Activated T-helper 2 cell treated with anti-CD3 and anti-CD28 coated beads, Interferon-gamma antibody, Interleukin-2, Interleukin-4, amounts not matched to agents 10 μg/mL and 5 μg/mL and 100 μg/mL, durations not matched to agents 14 hours and 24 hours and 36 hours (primary cell): ENCODE measurements around the gene DZIP3. TPM values are rescaled to one million over a fixed set of nuclear protein-coding genes. Genes with fewer than 3 reads are reported as not detected.

Experiments used
- DNase-seq: peaks from one replicate; pipeline ENCODE4 v3.0.0; 2021; ENCODE audit warnings: low spot score
- H3K27ac Mint-ChIP-seq: one replicate; pipeline ENCODE4 v1.8.0; 2021; ENCODE audit warnings: mixed read lengths
- H3K27me3 Mint-ChIP-seq: one replicate; pipeline ENCODE4 v1.8.0; 2021; ENCODE audit warnings: low read depth, mixed read lengths
- H3K36me3 Mint-ChIP-seq: one replicate; pipeline ENCODE4 v1.8.0; 2021; ENCODE audit warnings: low read depth, mixed read lengths
- H3K4me1 Mint-ChIP-seq: one replicate; pipeline ENCODE4 v1.8.0; 2021; ENCODE audit warnings: low read depth, mixed read lengths
- H3K4me3 Mint-ChIP-seq: one replicate; pipeline ENCODE4 v1.8.0; 2021; ENCODE audit warnings: low read depth, mild to moderate bottlenecking, moderate library complexity, mixed read lengths
- H3K9me3 Mint-ChIP-seq: one replicate; pipeline ENCODE4 v1.8.0; 2021; ENCODE audit warnings: mixed read lengths
- intact Hi-C: fragments of 100-400 bp; cut with micrococcal nuclease; formaldehyde crosslinking; loops from one replicate; pipeline ENCODE4 v1.15.1; 2023
- total RNA-seq: library from RNA; stranded (reverse); gene quantifications from 2 replicates; pipeline ENCODE4 v1.2.3, GENCODE V29; 2022

Gene DZIP3
- total RNA-seq, 1 donor from 2014 or later, result 4.9 TPM

DNA sequence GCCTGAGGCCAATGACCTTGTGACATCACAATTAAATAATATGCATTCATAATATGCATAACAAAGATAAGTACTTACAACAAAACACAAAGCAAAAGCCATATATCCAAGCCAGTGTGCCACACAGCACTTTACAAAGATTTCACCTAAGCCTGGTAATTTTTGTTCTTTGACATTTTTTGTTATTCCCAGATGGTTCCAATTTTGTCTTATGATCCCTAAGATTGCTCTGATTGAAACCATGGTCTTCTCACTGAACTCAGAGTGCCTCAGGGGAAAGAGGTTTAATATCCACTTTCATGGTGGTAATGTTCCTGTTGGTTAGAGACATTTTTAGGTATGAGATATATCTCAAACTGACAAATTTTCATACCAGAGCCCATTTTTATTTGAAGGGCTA is 138.6 kb downstream of the DZIP3 start:
- Mint-ChIP-seq H3K4me1 (peaks cover 4% of the 10 kb centered on the region), H3K27me3 (peaks cover 3% of the 10 kb centered on the region)
- intact Hi-C loops, result no loop called here

DNA sequence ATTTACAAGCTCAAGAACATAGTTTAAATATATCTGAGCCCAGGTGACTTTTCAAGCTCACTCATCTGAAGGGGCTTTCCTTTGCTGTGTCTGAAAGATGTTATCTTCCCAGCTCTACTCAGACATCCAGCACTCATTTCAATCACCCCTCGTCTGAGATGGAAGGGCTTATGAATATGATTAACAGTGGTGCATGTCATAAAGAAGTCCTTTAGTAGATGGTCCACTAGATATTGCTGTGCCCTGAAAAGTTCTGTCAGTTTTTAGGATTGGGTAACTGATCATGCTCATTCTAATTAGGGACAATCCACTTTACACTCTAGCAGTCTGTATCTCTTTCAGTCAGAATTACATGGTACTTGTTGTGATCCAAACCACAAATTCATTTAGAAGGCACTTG is 139.4 kb downstream of the DZIP3 start:
- H3K27me3 Mint-ChIP-seq, result peaks cover 3% of the 10 kb centered on the region

More for the DNA sequence above, 138.6 kb downstream of the DZIP3 start:
- H3K27ac Mint-ChIP-seq, result no peak overlapping the region
- no peaks in the 10 kb centered on the region for H3K36me3 Mint-ChIP-seq
- H3K4me3 Mint-ChIP-seq, result no peak overlapping the region
- DNase-seq, result no peak
- peaks cover 4% of the 10 kb centered on the region for H3K9me3 Mint-ChIP-seq

DNA sequence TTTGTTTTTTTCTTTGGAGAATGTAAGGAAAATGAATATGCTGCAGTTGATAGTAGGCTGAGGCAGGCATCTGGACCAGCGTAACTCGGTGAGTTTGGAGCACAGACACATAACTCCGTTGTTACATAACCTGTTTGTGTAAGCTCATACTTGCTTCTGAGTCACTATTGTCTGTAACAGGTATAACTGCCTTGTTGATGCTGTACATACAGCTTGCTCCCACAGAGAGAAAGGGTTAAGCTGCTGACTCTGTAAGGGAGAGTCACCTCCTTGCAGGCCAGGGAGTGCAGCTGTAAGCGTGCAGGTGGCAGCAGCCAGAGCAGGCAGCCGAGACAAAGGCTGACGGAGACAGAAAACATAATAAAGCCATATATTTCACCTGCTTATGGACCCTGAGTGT is 147.3 kb downstream of the DZIP3 start:
- Mint-ChIP-seq H3K9me3 (no peaks in the 10 kb centered on the region), H3K27me3 (peaks cover 5% of the 10 kb centered on the region), H3K27ac (no peak overlapping the region), H3K4me3 (no peak overlapping the region), H3K36me3 (no peaks in the 10 kb centered on the region), H3K4me1 (no peaks in the 10 kb centered on the region)
- DNase-seq, result no peak
- intact Hi-C loops, result no loop called here

More for the DNA sequence above, 139.4 kb downstream of the DZIP3 start:
- no peak overlapping the region for H3K27ac Mint-ChIP-seq
- peaks cover 4% of the 10 kb centered on the region for H3K9me3 Mint-ChIP-seq
- intact Hi-C loops, result no loop called here
- no peaks in the 10 kb centered on the region for H3K36me3 Mint-ChIP-seq
- H3K4me3 Mint-ChIP-seq, result no peak overlapping the region
- no peak for DNase-seq
- peaks cover 4% of the 10 kb centered on the region for H3K4me1 Mint-ChIP-seq

DNA sequence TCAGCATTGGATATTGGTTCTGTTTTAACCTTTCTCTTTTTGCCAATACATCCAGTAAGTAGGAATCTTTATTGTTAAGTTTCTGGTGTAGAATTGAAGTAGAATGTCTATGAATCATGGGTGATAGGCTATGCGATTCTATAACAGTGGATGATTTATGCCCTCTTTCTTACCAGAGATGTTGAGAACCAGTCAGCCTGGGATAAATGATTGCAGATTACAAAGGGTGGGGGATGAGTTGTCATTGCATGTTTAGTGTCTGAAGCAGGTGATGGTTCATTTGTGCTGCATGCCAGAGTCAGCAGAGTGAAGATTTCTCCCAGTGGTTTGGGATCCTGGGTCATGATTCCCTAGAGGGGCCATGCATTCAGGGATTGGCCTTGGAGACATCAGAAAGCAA is 153.4 kb downstream of the DZIP3 start:
- Mint-ChIP-seq H3K4me1 (no peaks in the 10 kb centered on the region), H3K4me3 (no peak overlapping the region), H3K27ac (no peak overlapping the region), H3K27me3 (peaks cover 4% of the 10 kb centered on the region), H3K36me3 (no peaks in the 10 kb centered on the region), H3K9me3 (no peaks in the 10 kb centered on the region)
- intact Hi-C loops, result no loop called here
- DNase-seq, result no peak

Other genes starting within 250 kb of the DZIP3 start
- gene MYH15, start 79.1 kb upstream of the DZIP3 start, total RNA-seq, result 0.09 and 0.14 TPM in 2 replicates
- 45.6 and 53.2 TPM in 2 replicates for gene CIP2A, start 284 bp upstream of the DZIP3 start, total RNA-seq
- not detected in 2 replicates for gene RETNLB, start 167.7 kb downstream of the DZIP3 start, total RNA-seq
- gene TRAT1, start 233.1 kb downstream of the DZIP3 start, total RNA-seq, result 17.0 and 17.7 TPM in 2 replicates